HG02840 (cell line): Measurements from ENCODE around the gene PSMD9.
"Not testable (repeated sequence)": the region's sequence is repeated elsewhere in the genome, so short reads cannot be mapped to it uniquely, and the experiment has no call there.

Experiments
- ATAC-seq: cut with Tn5 transposase; IDR thresholded peaks from one replicate; pipeline ENCODE4 v1.9.1; 2021; ENCODE audit warnings: mild to moderate bottlenecking, moderate library complexity, moderate number of reproducible peaks; ENCODE audit not compliant: unreplicated experiment, low FRiP score

PSMD9 gene, protein sequence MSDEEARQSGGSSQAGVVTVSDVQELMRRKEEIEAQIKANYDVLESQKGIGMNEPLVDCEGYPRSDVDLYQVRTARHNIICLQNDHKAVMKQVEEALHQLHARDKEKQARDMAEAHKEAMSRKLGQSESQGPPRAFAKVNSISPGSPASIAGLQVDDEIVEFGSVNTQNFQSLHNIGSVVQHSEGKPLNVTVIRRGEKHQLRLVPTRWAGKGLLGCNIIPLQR

DNA sequence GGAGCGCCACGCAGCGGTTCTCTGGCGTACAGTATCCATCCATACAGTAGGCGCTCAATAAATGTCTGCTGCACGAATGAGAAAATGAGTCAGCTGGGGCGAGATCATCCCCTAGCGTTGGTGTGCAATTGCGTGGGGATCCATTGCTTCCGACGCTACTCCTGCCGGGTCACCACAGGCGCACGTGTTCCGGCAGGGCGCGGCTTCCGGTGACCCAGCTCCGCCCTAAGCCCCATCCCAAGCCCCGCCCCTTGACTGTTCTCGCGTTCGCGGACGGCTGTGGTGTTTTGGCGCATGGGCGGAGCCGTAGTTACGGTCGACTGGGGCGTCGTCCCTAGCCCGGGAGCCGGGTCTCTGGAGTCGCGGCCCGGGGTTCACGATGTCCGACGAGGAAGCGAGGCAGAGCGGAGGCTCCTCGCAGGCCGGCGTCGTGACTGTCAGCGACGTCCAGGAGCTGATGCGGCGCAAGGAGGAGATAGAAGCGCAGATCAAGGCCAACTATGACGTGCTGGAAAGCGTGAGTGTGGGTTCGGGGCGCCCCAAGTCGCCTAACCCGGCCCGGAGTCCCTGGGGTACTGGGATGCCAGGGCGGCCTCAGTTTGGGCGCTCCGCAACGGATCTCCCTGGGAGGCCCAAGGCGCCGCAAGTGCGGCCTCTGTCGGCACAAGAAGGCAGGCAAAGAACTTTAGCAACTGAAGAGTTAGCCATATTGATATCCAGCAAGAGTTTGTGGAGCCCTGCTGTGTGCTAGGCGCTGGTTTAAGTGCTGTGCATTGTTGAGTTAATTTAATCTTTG lies at the start of gene PSMD9:
Gene PSMD9 (plus strand): TSS at position 313 of the 796 bp plus-strand sequence. CDS start 67 bp downstream, at position 380.
- ATAC-seq = peak; percentile 93

DNA sequence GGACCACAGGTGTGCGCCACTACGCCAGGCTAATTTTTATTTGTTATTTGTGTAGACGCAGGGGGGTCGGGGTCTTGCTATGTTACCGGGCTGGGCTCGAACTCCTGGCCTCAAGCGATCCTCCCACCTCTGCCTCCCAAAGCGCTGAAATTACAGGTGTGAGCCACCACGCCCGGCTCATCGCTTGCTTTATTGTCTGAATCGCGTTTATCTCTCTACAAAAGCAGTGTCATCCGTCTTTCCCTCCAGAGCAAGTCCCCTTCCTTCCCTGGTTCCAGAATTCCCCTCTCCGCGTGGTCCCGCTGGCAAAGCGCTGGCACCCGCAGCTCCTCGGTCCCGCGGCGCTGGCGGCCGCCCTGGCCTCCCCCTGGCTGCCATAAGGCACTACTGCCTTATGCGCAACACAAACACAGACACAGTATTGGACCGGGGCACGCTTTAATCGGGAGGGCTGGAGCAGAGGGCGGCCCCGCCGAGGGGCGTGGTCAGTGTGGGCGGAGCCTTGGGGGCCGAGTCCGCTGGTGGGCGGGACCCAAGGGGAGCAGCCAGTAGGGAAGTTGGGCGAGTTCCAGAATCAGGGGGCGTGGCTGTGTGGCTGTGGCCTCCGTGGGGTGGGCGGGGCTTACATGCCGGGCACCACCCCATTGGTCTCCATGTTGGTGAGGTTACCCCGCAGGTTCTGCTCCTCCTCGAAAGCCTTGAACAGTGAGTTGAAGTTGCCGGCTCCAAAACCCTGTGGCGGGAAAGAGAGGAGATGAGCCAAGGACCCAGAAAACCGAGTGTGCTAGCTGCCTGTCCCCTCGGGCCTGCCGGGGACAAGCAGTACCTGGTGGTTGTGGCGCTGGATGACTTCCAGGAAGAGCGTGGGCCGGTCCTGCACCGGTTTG lies 49.2 kb upstream of the PSMD9 start:
- peak; percentile 91 for ATAC-seq

DNA sequence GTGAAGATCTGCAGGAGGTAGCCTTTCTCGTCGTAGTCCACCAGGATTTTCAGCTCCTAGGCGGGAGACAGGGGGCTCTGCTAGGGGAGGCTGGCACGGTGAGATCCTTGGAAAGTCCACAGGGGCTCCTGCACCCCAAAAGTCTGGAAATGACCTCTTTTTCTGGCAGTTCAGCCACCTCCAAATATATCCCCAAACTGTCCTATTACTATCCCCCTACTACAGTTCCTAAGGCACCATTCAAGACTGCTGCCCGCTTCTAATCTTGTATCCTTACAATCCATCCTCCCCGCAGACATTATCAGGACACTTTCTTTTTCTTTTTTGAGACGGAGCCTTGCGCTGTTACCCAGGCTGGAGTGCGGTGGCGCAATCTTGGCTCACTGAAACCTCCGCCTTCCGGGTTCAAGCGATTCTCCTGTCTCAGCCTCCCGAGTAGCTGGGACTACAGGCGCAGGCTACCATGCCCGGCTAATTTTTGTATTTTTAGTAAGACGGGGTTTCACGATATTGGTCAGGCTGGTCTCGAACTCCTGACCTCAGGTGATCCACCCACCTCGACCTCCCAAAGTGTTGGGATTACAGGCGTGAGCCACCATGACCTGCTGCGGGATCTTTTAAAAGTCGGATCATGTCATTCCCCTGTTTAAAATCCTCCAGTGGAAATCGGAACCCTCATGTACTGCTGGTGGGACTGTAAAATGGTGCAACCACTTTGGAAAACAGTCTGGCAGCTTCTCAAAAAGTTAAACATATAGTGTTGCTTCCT lies 48.4 kb upstream of the PSMD9 start:
- ATAC-seq = no peak

DNA sequence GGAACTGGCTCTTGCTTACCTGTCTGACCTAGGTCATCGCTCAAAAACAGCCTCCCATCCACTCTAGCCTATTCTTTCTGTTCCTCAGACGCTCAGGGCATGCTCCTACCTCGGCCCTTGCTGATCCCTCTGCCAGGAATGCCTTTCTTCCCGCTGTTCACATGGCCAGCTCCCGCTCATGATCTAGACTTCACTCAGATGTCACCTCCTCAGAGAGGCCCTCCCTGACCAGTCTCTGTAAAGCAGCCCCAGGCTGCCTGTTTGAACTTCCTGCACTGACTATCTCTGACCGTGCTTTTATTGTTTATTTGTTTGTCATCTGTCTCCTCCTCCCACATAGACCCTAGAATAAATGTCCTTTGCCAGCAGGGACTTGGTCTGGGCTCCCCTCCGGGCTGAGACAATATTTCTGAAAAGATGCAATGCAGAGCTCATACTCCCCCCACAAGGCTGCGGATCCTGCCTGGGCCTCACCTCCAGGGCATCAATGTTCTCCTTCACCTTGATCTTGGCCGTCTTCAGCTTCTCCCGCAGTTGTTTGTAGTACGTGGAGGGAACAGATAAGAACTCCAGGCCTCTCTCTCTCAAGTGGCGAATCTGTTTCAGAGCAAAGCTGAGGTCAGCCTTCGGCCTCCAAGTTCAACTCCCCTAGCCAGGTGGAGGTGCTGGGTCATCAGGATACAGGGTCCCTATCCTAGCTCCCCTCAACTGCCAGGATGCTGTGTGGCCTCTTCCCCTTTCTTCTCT lies 45.2 kb upstream of the PSMD9 start:
- ATAC-seq = no peak

DNA sequence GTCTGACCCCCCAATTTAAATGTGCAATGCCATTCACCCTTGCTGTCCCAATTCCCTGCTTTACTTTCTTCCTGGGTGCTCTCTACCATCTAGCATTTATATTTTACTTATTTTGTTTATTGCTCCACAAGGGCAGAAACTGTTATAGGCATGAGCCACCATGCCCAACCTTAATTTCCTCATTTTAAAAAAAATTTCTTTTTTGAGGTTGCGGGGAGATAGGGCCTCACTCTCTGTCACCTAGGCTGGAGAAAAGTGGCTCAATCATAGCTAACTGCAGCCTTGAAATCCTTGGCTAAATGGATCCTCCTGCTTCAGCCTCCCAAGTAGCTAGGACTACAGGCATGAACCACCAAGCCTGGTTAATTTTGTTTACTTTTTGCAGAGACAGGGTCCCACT lies 42.9 kb upstream of the PSMD9 start:
- ATAC-seq = no peak

DNA sequence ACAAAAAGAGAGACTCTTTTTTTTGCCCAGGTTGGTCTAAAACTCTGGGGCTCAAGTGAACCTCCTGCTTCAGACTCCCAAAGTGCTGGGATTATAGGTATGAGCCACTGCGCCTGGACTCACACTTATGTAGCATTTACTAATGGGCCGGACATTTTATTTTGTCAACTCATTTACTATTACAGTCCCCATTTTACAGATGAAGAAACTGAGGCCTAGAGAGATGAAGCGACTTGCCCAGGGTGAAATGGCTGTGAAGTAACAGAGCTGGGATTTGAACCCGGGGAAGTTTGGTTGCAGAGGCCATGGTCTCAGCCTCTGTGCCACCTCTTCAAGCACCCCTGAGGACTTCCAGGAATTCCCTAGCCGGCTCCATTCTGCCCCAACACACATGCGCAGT lies 39.4 kb upstream of the PSMD9 start:
- no peak for ATAC-seq

DNA sequence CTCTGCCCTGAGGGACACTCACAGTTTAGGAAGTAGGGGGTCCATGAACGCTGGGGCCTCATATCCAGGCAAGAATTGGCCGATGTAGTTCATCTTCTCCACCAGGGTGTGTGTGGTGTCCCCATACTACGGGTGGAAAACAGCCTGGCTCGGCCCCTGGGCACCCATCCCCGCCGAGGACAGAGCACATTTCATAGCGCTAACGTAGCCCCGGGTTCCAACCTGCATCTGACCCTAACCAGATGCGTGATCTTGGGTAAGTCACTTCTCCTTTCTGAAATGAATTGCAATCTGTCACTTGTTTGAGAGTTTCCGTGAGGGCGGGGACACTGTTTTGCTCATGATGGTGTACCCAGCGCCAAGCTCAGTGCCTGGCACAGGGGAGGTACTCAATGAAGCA lies 38.9 kb upstream of the PSMD9 start:
- ATAC-seq = no peak

DNA sequence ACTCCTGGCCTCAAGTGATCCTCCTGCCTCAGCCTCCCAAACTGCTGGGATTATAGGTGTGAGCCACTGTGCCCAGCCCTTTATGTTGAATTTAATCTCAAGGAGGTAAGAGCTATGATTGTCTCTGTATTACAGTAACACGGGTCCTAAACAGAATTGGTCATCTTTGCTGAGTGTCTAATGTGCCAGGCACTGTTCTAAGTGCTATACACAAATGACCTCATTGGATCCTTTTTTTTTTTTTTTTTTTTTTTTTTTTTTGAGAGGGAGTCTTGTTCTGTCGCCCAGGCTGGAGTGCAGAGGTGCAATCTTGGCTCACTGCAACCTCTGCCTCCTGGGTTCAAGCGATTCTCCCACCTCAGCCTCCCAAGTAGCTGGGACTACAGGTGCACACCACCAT lies 36.2 kb upstream of the PSMD9 start:
- not testable (repeated sequence) for ATAC-seq

DNA sequence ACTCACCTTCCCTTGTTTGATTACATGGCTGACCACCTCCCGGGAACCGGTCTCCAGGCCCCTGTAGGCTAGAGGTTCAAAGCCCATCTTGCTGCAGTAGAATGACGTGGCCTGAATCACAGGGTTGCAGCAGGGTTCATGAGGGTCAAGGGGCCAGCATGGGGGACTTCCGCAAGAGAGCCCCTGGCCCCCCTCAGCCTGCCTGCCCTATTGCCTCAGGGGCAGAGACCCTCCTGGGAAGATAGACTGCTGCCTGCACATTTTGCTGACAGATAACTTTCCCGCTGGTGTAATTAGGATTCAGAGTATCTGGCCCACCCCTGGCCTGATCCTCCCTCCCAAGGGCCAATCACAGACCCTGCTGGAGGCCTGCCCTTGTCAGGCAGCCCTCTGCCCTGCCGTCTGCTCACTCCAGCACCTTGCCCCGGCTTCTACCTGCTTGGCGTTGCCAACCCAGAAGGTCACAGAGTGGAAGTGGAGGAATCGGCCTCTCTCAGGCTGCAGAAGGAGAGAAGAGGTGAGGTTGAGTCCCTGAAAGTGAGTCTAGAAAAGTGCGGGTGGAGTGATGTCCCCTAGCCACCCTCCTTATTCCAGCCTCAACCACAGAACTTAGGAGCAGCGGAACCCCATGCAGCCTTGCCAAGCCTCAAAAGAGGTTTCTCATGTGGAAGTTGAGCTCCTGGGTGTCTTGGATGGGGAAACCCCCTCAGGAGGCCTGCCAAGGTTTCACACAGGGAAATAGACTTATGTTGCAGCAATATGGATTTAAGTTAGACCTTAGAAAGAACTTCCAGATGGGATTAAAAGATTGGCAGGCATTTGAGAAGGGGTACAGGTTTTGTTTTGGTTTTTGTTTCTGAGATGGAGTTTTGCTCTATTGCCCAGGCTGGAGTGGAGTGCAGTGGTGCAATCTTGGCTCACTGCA lies 31.0 kb upstream of the PSMD9 start:
- no peak for ATAC-seq

DNA sequence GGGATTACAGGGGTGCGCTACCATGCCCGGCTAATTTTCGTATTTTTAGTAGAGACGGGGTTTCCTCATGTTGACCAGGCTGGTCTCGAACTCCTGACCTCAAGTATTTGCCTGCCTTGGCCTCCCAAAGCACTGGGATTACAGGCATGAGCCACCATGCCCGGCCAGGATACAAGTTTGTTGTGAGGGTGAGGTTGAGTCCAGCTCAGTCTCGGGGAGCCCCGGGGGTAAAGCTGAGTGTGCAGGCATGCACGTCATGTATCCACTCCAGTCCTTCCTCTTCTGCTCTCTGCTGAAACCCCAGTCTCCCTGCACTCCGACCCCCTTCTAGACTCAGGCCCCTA lies 30.3 kb upstream of the PSMD9 start:
- ATAC-seq = no peak

DNA sequence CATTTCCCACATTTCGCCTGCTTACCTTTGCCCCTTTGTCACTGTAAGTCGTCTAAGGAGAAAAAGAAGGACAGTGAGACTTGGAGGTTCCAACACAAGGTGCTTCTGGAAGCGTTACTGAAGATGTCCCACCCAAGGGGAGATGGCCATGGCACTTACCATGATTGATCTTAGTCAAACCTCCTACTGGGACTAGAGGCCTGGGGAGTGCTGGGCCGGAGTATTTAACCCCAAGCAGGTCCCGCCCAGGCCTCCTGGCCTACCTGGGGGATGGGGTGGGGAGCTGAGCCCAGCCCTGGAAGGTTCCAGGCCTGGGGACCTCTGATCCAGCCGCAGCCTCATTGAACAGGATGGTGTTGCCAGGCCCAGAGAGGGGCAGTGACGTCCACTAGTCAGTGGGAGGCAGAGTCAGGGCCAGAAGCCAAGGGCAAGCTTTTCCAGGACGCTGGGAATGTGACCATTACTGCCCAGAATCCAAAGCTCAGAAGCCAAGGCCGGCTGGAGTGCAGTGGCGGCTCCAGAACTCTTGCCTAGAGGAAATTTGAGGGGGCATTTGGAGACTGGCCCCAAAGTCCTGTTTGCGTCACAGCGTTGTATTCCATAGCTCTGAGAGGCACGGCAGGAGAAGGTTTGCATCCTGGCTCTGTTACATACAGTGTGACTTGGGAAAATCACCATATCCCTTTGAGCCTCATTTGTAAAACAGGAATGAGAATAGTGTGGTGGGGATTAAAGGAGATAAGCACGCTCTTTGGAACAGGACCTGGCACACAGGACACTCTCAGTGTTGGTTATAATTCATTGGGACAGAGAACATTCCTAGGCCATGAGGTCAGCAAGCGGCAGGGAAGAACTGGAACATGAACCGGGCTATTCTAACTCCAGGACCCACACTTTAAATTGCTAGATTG lies 29.7 kb upstream of the PSMD9 start, which contains the start of gene HPD:
Gene HPD (minus strand): TSS at position 198 of the 911 bp plus-strand sequence. CDS start 36 bp downstream, at position 162.
- no peak for ATAC-seq

DNA sequence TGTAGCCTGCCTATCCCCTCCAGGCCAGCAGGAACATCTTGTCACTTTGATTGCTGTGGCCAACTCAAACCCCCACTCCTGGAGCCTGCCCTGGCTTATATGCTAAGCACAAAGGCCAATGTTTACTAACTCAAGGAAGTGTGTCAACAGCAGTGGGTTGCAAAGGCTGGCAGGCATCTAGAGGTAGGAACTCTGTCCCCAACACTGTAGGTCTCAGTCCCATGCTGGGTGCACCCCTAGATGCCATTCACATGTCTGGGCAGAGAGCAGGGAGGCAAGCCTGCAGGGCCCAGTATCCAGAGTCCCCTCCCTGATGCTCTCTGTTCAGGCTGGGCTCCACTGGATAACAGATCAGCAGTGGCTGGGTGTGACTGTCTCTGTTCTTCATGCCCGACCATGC lies 28.3 kb upstream of the PSMD9 start:
- no peak for ATAC-seq

DNA sequence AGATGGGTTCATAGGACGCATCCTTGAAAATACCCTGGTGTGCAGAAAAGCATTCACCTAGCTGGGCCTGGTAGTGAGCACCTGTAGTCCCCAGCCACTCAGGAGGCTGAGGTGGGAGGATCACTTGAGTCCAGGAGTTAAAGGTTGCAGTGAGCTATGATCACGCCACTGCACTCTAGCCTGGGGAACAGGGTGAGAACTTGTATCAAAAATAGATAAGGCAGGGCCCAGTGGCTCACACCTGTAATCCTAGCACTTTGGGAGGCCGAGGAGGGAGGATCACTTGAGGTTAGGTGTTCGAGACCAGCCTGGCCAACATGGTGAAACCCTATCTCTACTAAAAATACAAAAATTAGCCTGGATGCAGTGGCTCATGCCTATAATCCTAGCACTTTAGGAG lies 27.9 kb upstream of the PSMD9 start:
- ATAC-seq = not testable (repeated sequence)

DNA sequence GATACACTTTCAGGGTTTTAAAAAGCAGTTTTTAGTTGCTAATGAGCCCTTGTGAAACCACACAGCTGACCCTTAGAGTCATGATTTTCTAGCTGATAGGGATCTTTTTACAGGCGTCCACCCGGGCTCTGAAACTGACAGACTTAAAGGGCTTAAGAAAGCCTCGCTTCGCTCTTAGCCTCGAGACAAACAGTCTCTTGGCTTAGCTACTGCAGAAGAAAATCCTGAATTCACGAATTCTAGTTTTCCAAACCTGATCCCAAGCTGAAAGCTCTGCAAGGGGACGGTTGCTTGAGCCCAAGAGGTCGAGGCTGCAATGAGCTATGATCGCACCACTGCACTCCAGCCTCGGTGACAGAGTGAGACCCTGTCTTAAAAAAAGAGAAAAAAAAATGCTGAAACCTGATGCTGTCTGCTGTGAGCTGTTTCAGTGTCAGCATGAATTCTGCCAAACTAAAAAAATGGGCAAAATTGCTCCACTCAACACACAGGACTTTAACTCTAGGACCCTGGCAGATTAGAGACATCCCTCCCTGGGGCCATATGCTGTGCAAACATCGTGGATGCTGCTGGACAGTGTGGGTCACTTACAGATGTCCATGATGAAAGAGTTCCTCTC lies 26.8 kb upstream of the PSMD9 start:
- ATAC-seq = no peak

DNA sequence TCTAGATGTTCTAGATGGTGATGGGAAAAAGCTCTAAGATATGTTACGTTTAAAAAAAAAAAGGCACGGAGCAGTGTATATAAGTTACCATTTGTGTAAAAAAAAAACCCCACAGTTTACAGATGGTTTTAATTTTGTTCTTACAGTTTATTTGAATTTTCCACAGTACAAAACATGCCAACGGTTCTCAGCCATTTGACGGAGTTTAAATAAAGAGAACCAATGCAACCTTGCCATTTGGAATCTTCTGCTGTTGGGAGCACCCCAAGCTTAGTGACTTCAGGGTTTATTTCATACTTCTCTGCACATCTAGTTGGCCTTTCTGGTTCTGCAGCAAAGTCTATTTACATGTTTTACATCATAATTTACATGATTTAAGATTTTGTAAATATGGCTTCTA lies 22.3 kb upstream of the PSMD9 start:
- ATAC-seq = no peak

DNA sequence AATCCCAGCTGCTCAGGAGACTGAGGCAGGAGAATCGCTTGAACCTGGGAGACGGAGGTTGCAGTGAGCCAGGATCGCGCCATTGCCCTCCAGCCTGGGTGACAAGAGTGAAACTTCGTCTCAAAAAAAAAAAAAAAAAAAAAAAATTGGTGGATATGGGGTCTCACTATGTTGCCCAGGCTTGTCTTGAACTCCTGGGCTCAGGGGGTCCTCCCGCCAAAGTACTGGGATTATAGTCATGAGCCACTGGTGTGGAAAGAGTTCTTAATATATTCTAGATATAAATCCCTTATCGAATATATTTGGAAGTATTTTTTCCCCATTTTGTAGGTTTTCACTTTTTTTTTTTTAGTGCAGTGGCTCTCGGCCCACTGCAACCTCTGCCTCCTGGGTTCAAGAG lies 19.4 kb upstream of the PSMD9 start:
- not testable (repeated sequence) for ATAC-seq

DNA sequence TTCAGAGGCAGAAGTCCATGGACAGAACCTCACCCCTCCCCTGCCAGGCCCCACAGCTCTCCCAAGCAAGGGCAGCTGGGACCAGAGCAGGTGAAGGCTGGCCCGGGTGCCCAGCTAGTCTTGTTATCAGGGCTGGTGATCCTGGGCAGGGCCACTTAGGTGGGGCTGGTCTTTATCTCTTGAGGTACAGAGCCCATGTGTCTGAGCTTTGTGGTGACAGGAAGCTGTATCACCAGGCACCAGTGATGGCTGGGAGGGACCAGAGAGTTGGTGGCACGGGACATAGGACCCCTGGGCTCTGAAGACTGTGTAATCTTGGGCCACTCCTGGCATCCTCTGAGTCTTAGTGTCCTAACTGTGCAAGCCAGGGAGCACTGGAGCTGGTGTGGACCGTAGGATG lies 17.1 kb upstream of the PSMD9 start:
- ATAC-seq = no peak
